GM18502 (cell line): ENCODE results near the gene MAGED4B.
"Not testable (repeated sequence)": the region's sequence is repeated elsewhere in the genome, so short reads cannot be mapped to it uniquely, and the experiment has no call there.

Experiments used
- ATAC-seq: cut with Tn5 transposase; IDR thresholded peaks from one replicate; pipeline ENCODE4 v1.9.1; 2021; ENCODE audit warnings: mild to moderate bottlenecking; ENCODE audit not compliant: unreplicated experiment, poor library complexity

Gene MAGED4B

DNA sequence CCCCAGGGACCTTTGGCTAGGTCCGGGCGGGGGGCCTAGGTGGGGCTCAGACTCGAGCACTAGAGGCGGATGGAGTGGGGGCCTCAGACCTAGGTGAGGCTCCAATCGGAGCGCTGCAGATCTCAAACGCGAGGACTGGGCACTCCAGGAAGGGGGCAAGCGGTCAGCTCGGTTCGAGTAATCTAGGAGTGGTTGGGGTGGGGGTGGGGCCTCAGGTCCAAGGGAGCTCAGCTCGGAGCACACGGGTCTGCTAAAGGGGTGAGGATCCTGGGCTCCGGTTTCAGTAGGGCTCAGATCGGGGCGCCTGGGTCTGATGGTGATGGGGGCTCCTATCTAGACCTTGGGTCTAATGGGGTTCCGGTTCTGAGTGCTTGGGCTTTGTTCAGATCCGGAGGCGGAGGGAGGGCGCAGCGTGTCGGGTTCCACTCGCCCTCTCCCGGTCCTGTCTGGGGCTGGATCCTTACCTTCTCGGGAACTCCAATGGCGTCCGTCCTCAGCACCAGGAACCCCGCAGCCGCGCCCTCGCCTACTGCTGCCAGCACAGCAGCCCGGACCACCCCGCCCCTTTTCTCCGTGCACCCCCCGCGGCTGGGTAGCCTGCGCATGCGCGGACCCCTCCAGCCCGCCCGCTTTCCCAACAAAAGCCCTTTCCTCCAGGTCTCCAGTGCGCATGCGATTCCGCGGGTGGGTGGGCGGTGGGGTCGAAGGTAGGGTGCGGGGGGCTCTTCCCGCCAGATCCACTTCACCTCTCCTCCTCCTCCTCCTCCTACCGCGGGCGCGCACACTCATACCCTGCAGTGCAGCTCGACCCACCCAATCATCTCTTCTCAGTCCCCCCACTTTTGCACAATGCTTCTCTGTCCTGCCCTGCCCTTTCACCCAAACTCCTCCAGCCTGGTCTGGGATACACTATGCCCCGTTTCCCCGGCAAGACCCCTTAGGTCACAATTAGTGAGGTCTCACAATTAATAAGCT lies at the start of gene MAGED4B:
Gene MAGED4B, minus strand, starts transcription at position 518 of the 975 bp plus-strand sequence. CDS start 1,011 bp downstream, outside the sequence.
- not testable (repeated sequence) for ATAC-seq

- no peak for ATAC-seq
Observed at GRCh38 chrX:52118262-52118661, 49.3 kb upstream of the MAGED4B start.

DNA sequence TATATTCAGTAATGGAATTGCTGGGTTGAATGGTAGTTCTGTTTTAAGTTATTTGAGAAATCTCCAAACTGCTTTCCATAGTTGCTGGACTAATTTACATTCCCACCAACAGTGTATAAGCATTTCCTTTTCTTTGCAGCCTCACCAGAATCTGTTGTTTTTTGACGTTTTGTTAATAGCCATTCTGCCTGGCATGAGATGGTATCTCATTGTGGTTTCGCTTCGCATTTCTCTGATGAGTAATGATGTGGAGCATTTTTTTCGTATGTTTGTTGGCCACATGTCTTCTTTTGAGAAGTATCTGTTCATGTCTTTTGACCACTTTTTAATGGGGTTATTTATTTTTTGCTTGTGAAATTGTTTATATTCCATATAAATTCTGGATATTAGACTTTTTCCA lies 13.6 kb upstream of the MAGED4B start:
- ATAC-seq = no peak

DNA sequence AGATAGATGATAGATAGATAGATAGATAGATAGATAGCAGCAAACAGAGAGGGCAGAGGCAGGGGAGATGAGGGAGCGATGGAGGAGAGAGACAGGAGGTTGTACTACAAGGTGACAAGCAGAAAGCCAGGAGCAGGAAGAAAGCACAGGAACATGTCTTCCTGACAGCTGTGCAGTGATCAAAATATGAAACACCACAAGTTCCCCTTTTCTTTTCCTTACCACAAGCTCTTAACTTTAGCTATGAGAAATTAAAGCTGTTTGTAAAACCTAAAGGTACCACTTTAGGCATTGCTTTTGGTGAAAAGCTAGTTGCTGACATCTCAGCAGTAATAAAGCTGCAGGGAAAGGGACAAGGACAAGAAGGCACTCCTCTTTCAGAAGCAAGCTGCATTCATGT lies 9.1 kb upstream of the MAGED4B start:
- ATAC-seq = no peak

- ATAC-seq = not testable (repeated sequence)
Observed at GRCh38 chrX:52042288-52042687, 26.7 kb downstream of the MAGED4B start.

DNA sequence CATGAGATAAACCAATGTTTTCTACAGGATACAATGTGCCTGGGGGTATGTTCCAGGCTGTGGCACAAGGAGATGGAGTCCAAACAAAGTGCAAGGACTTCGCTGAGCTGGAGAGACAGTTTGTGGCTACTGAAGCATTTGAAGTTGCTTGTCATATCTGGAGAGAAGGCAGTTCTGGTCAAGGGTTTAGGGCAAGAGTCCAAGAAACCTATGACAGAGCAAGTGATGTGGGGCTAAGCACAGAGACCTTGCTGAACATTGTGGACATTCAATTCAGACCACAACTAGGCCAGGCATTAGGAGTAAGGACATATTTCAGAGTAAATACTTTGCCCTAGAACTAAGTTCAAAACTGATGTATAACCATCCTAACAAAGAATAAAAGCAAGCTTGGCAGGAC lies 34.8 kb downstream of the MAGED4B start:
- ATAC-seq = no peak

- no peak for ATAC-seq
Observed at GRCh38 chrX:52031371-52031770, 37.6 kb downstream of the MAGED4B start.

- no peak for ATAC-seq
Observed at GRCh38 chrX:52015794-52016193, 53.2 kb downstream of the MAGED4B start.
